Testis (tissue), 3 donors: ENCODE measurements around the gene MRPL4. TPM values are rescaled to one million over a fixed set of nuclear protein-coding genes. Genes with fewer than 3 reads are reported as not detected.
A peak's percentile ranks its signal among the peaks of the same experiment; 100 is the strongest.
"Not testable (repeated sequence)": the region's sequence is repeated elsewhere in the genome, so short reads cannot be mapped to it uniquely, and the experiment has no call there.

ENCODE experiments used
- DNase-seq: peaks from one replicate; pipeline ENCODE4 v3.0.0-alpha.2; 2019
- H3K27ac ChIP-seq, 2 donors: fragments of 200-600 bp; sonication (generic); one replicate each; pipeline ENCODE4 v1.5.1; 2019
- H3K27me3 ChIP-seq: fragments of 200-600 bp; sonication (generic); one replicate; pipeline ENCODE4 v1.5.1; 2019
- H3K36me3 ChIP-seq: fragments of 200-600 bp; sonication (generic); one replicate; pipeline ENCODE4 v1.5.1; 2017; ENCODE audit warnings: low read depth; ENCODE audit errors: missing control alignments
- H3K4me1 ChIP-seq: fragments of 200-600 bp; sonication (generic); one replicate; pipeline ENCODE4 v1.5.1; 2019
- H3K4me3 ChIP-seq, 2 donors: fragments of 200-600 bp; sonication (generic); one replicate each; pipeline ENCODE4 v1.5.1; 2017 to 2019
- H3K9me3 ChIP-seq: fragments of 200-600 bp; sonication (generic); one replicate; pipeline ENCODE4 v1.5.1; 2017
- CTCF ChIP-seq, 3 experiments: fragments of 450-650 bp in 2 of 3; fragments of 200-600 bp in 1 of 3; sonication (generic) in 1 of 3; IDR thresholded peaks; one replicate each; pipeline ENCODE4 v1.5.1; 2016 to 2019; ENCODE audit warnings: antibody characterized with exemption in 3 of 3, mild to moderate bottlenecking in 2 of 3, moderate library complexity in 1 of 3
- POLR2A ChIP-seq: fragments of 450-650 bp; IDR thresholded peaks from one replicate; pipeline ENCODE4 v1.6.1; 2017; ENCODE audit warnings: antibody characterized with exemption, mild to moderate bottlenecking, moderate library complexity
- WGBS, 2 donors: methylation state at CpG; one replicate each; pipeline ENCODE4 v1.1.5; 2018; 5-methylcytosine and 5-hydroxymethylcytosine counted together
- intact Hi-C: fragments of 100-400 bp; cut with DNase I; formaldehyde crosslinking; loops from one replicate; pipeline ENCODE4 v1.15.1; 2023; ENCODE audit warnings: low total_unique reads
- polyA plus RNA-seq: library from polyadenylated mRNA; stranded (reverse); fragments of 350-450 nt; fragmentation: Illumina TruSeq; extraction: RNeasy Lipid Tissue Mini Kit (QIAGEN cat#74804); gene quantifications from one replicate; pipeline ENCODE4 v1.2.3, GENCODE V29; 2014; ENCODE audit warnings: low read depth, low replicate concordance; ENCODE audit not compliant: insufficient read depth
- total RNA-seq, 2 donors: library from RNA; depleted of rRNA; stranded (reverse); fragments of >200 nt; gene quantifications; one replicate each; pipeline ENCODE4 v1.2.3, GENCODE V29; 2016

MRPL4 gene
- total and polyA plus RNA-seq, 3 donors from 2014 or later, result 53.3 to 91.8 (median 63.5) TPM

GRCh38 chr19:10230861-10231611 is 21.0 kb upstream of the MRPL4 start, which contains the start of gene S1PR2:
Gene S1PR2, minus strand, starts transcription at chr19:10231331. Its CDS starts 6,426 bp downstream, at chr19:10224905.
- TF ChIP-seq POLR2A (no peak), CTCF (IDR thresholded peaks at IDR 0.05) (no peak)
- no peaks in the 10 kb centered on the region for H3K9me3 ChIP-seq
- peaks cover 30% of the 10 kb centered on the region for H3K4me1 ChIP-seq
- no peaks in the 10 kb centered on the region for H3K27me3 ChIP-seq
- peak within 1 kb of the TSS; percentile 86 to 93 for H3K27ac ChIP-seq
- peak; percentile 70 for DNase-seq
- intact Hi-C loops, result loop anchor here (10.0 kb wide), 1 partner anchor 296 kb away; the partner anchor contains the start of gene OLFM2
- WGBS, 2 donors, result 0 to 1% methylated on average over 2 to 48 of the region's 73 CpGs
- peak within 1 kb of the TSS; percentile 86 to 89 for H3K4me3 ChIP-seq
- no peaks in the 10 kb centered on the region for H3K36me3 ChIP-seq

GRCh38 chr19:10231612-10232228 is 20.3 kb upstream of the MRPL4 start:
- Histone ChIP-seq H3K27me3 (no peaks in the 10 kb centered on the region), H3K9me3 (no peaks in the 10 kb centered on the region), H3K4me3 (peak overlapping the region; percentile 86 to 89), H3K4me1 (peaks cover 24% of the 10 kb centered on the region), H3K36me3 (no peaks in the 10 kb centered on the region), H3K27ac (peak overlapping the region in 1 of 2 donors; percentile 93)
- 62 to 68% methylated on average over 8 of the region's 8 CpGs for WGBS, 2 donors
- no peak for DNase-seq
- TF ChIP-seq CTCF (IDR thresholded peaks at IDR 0.05), result no peak
- no peak for TF ChIP-seq POLR2A
- intact Hi-C loops, result loop anchor here (10.0 kb wide), 1 partner anchor 297 kb away; the partner anchor contains the start of gene OLFM2

- WGBS, 2 donors, result 77 to 87% methylated on average over 4 of the region's 4 CpGs
- intact Hi-C loops, result loop anchor here (10.0 kb wide), 1 partner anchor 299 kb away; the partner anchor contains the start of gene OLFM2
- TF ChIP-seq POLR2A, result no peak
- no peak for TF ChIP-seq CTCF (IDR thresholded peaks at IDR 0.05)
- no peak for DNase-seq
- Histone ChIP-seq H3K4me1 (peaks cover 7% of the 10 kb centered on the region), H3K27me3 (no peaks in the 10 kb centered on the region), H3K36me3 (no peaks in the 10 kb centered on the region), H3K9me3 (no peaks in the 10 kb centered on the region), H3K4me3 (no peak overlapping the region), H3K27ac (no peak overlapping the region)
These were observed 18.1 kb upstream of the MRPL4 start for GRCh38 chr19:10233946-10234345.

GRCh38 chr19:10235003-10235402 is 17.0 kb upstream of the MRPL4 start:
- H3K36me3 ChIP-seq, result no peaks in the 10 kb centered on the region
- no peaks in the 10 kb centered on the region for H3K9me3 ChIP-seq
- no peak for DNase-seq
- peaks cover 1% of the 10 kb centered on the region for H3K4me1 ChIP-seq
- H3K27me3 ChIP-seq, result no peaks in the 10 kb centered on the region
- H3K27ac ChIP-seq, result no peak overlapping the region
- H3K4me3 ChIP-seq, result no peak overlapping the region
- TF ChIP-seq CTCF (IDR thresholded peaks at IDR 0.05) (no peak), POLR2A (no peak)
- 64 to 86% methylated on average over 4 of the region's 4 CpGs for WGBS, 2 donors
- intact Hi-C loops, result loop anchor here (10.0 kb wide), 1 partner anchor 300 kb away; the partner anchor contains the start of gene OLFM2

GRCh38 chr19:10235409-10235808 is 16.6 kb upstream of the MRPL4 start:
- not testable (repeated sequence) for H3K4me3 ChIP-seq, H3K27me3 ChIP-seq, H3K36me3 ChIP-seq, H3K9me3 ChIP-seq, H3K27ac ChIP-seq, DNase-seq, H3K4me1 ChIP-seq
- intact Hi-C loops, result loop anchor here (10.0 kb wide), 1 partner anchor 301 kb away; the partner anchor contains the start of gene OLFM2
- WGBS, 2 donors, result 94 to 97% methylated on average over 7 of the region's 7 CpGs
